Thoracic aorta (tissue), 2 donors: ENCODE data around the gene UBL4A. TPM values are rescaled to one million over a fixed set of nuclear protein-coding genes. Genes with fewer than 3 reads are reported as not detected.

Experiments
- ATAC-seq: fragments of 150-250 bp; one replicate; pipeline ENCODE4 v1.8.0; 2017; ENCODE audit warnings: low read depth; ENCODE audit not compliant: insufficient number of reproducible peaks, low FRiP score
- DNase-seq: peaks from one replicate; pipeline ENCODE4 v3.0.0-alpha.2; 2020; ENCODE audit warnings: low spot score
- H3K27ac ChIP-seq, 2 donors: fragments of 200-600 bp; sonication (generic); 1 replicate in 1 of 2; 2 replicates in 1 of 2; pipeline ENCODE4 v1.5.1; 2016; ENCODE audit warnings: mild to moderate bottlenecking in 2 of 2, moderate library complexity in 2 of 2
- H3K27me3 ChIP-seq: fragments of 200-600 bp; sonication (generic); replicated peaks from 2 replicates; pipeline ENCODE4 v1.6.0; 2016; ENCODE audit warnings: mild to moderate bottlenecking; ENCODE audit not compliant: insufficient read depth
- H3K36me3 ChIP-seq: fragments of 200-600 bp; sonication (generic); one replicate; pipeline ENCODE4 v1.5.1; 2016
- H3K4me1 ChIP-seq, 2 donors: fragments of 200-600 bp; sonication (generic); 1 replicate in 1 of 2; 2 replicates in 1 of 2; pipeline versions ENCODE4 v1.5.1 to v1.6.0; 2016; ENCODE audit warnings: low read depth in 2 of 2, mild to moderate bottlenecking in 1 of 2; ENCODE audit not compliant: control insufficient read depth in 1 of 2
- H3K4me3 ChIP-seq: fragments of 200-600 bp; sonication (generic); 2 replicates; pipeline ENCODE4 v1.5.1; 2016; ENCODE audit warnings: mild to moderate bottlenecking
- H3K9me3 ChIP-seq: fragments of 200-600 bp; sonication (generic); 2 replicates; pipeline ENCODE4 v1.5.1; 2016
- total RNA-seq, 2 donors: library from RNA; depleted of rRNA; stranded (reverse); fragments of >200 nt; gene quantifications; one replicate each; pipeline versions ENCODE4 v1.1.0 to v1.2.3, GENCODE V29; 2016
- TF ChIP-seq, protein P1 (sequence below): fragments of 200-600 bp; sonication (generic); IDR thresholded peaks from one replicate; pipeline ENCODE4 v1.5.1; 2019; ENCODE audit warnings: antibody characterized with exemption

The UBL4A gene
- total RNA-seq, 2 donors from 2014 or later = 28.1 to 67.1 TPM

DNA sequence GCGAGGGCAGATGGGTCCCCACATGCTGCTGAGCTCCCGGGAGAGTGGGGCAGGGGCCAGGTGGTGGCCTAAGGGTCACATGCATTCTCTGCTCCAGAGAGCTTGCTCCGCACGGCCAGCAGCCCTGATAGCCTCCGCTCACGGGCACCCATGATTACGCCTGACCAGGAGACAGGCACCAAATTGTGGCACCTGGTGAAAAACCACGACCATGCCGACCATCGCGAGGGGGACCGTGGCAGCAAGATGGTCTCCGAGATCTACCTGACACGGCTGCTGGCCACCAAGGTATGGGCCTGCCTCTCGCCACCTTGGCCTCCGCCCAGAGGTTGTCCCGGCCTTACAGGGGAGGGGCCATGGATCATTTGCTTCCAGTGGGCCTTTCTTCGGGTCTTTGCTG lies 16.5 kb downstream of the UBL4A start:
- H3K27me3 ChIP-seq = no peaks in the 10 kb centered on the region
- no peaks in the 10 kb centered on the region for H3K9me3 ChIP-seq
- TF ChIP-seq, protein P1, sequence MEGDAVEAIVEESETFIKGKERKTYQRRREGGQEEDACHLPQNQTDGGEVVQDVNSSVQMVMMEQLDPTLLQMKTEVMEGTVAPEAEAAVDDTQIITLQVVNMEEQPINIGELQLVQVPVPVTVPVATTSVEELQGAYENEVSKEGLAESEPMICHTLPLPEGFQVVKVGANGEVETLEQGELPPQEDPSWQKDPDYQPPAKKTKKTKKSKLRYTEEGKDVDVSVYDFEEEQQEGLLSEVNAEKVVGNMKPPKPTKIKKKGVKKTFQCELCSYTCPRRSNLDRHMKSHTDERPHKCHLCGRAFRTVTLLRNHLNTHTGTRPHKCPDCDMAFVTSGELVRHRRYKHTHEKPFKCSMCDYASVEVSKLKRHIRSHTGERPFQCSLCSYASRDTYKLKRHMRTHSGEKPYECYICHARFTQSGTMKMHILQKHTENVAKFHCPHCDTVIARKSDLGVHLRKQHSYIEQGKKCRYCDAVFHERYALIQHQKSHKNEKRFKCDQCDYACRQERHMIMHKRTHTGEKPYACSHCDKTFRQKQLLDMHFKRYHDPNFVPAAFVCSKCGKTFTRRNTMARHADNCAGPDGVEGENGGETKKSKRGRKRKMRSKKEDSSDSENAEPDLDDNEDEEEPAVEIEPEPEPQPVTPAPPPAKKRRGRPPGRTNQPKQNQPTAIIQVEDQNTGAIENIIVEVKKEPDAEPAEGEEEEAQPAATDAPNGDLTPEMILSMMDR = no peak
- no peak overlapping the region for H3K4me3 ChIP-seq
- ATAC-seq = no peak
- no peaks in the 10 kb centered on the region for H3K4me1 ChIP-seq
- peaks cover 15% of the 10 kb centered on the region for H3K36me3 ChIP-seq
- no peak overlapping the region for H3K27ac ChIP-seq
- DNase-seq = no peak

DNA sequence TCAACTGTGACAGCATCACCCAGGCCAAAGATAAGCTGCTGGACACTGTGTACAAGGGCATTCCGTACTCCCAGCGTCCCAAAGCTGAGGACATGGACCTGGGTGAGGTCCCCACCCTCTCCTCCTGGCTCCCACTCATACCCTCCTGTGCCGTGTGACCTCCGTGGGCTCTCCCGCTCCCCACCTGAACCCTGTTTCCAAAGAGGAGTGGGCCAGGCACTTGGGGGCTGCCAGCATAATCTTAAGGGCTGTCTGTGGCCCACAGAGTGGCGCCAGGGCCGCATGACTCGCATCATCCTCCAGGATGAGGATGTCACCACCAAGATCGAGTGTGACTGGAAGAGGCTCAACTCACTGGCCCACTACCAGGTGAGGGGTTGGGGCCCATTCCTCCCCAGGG lies 17.3 kb downstream of the UBL4A start:
- no peaks in the 10 kb centered on the region for H3K4me1 ChIP-seq
- H3K9me3 ChIP-seq = no peaks in the 10 kb centered on the region
- H3K27ac ChIP-seq = no peak overlapping the region
- DNase-seq = no peak
- TF ChIP-seq, protein P1 = no peak
- H3K36me3 ChIP-seq = peaks cover 18% of the 10 kb centered on the region
- no peak for ATAC-seq
- no peaks in the 10 kb centered on the region for H3K27me3 ChIP-seq
- no peak overlapping the region for H3K4me3 ChIP-seq

DNA sequence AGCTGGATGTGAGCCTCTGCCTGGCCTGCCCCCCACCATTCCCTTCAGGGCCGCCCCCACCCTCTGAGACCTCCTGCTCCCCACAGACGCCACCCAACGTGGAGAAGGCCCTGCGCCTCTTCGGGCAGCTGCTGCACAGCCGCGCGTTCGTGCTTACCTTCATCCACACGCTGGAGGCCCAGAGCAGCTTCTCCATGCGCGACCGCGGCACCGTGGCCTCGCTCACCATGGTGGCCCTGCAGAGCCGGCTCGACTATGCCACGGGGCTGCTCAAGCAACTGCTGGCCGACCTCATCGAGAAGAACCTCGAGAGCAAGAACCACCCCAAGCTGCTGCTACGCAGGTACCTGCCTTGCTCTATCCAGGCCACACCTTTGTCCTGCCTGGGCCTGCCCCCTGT lies 18.2 kb downstream of the UBL4A start:
- no peaks in the 10 kb centered on the region for H3K4me1 ChIP-seq
- no peaks in the 10 kb centered on the region for H3K9me3 ChIP-seq
- TF ChIP-seq, protein P1 = no peak
- peaks cover 18% of the 10 kb centered on the region for H3K36me3 ChIP-seq
- DNase-seq = no peak
- ATAC-seq = no peak
- no peak overlapping the region for H3K27ac ChIP-seq
- H3K4me3 ChIP-seq = no peak overlapping the region
- H3K27me3 ChIP-seq = no peaks in the 10 kb centered on the region

DNA sequence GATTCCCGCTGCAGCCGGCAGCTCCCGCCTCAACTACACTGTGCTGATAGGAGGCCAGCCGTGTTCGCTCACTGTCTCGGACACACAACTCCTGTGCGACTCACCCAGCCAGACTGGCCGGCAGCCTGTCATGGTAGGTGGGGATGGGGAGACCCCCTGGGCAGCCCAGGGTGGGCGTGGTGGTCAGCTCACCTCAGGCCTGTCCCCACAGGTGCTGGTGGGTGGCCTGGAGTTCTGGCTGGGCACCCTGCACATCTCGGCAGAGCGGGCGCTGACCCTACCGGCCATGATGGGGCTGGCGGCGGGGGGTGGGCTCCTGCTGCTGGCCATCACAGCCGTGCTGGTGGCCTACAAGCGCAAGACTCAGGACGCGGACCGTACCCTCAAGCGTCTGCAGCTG lies 18.9 kb downstream of the UBL4A start:
- H3K27ac ChIP-seq = no peak overlapping the region
- no peaks in the 10 kb centered on the region for H3K9me3 ChIP-seq
- TF ChIP-seq, protein P1 = no peak
- H3K4me1 ChIP-seq = no peaks in the 10 kb centered on the region
- peaks cover 18% of the 10 kb centered on the region for H3K36me3 ChIP-seq
- no peak for DNase-seq
- no peaks in the 10 kb centered on the region for H3K27me3 ChIP-seq
- no peak for ATAC-seq
- H3K4me3 ChIP-seq = no peak overlapping the region

DNA sequence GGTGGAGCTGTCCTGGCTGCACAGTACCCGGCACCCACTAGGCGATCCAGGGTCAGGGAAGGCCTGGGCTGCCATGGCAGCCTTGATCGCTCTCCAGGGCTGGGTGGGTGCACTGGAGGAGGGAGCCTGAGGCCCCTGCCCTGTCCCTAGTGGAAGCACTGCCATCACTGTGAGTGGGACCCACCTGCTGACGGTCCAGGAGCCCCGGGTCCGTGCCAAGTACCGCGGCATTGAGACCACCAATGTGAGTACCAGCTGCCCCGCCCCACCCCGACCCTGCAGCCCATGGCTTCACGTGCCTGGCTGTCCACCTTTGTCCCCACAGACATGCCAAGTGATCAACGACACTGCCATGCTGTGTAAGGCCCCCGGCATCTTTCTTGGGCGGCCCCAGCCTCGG lies 19.5 kb downstream of the UBL4A start:
- TF ChIP-seq, protein P1 = no peak
- ATAC-seq = no peak

More for the DNA sequence above, 19.5 kb downstream of the UBL4A start:
- no peaks in the 10 kb centered on the region for H3K27me3 ChIP-seq
- no peak overlapping the region for H3K27ac ChIP-seq
- DNase-seq = no peak
- no peaks in the 10 kb centered on the region for H3K9me3 ChIP-seq
- H3K4me3 ChIP-seq = no peak overlapping the region
- H3K4me1 ChIP-seq = no peaks in the 10 kb centered on the region
- peaks cover 18% of the 10 kb centered on the region for H3K36me3 ChIP-seq
